Stimulated activated naive CD4-positive, alpha-beta T cell treated with Interleukin-2 at 50 U/mL for 16 hours (primary cell): ENCODE results near the gene GAB2.

ENCODE experiments used
- DNase-seq: peaks from one replicate; lab custom pipeline; 2025; lab: John Stamatoyannopoulos, UW

GAB2 gene

GRCh38 chr11:78220218-78221157, 197.1 kb downstream of the GAB2 start:
- DNase-seq: no peak

- no peak for DNase-seq
These were observed 198.0 kb downstream of the GAB2 start for GRCh38 chr11:78219493-78220217.

GRCh38 chr11:78218707-78219492, 198.7 kb downstream of the GAB2 start:
- DNase-seq: no peak

- DNase-seq: no peak
These were observed 199.7 kb downstream of the GAB2 start for GRCh38 chr11:78217650-78218541.

GRCh38 chr11:78216571-78217287, 200.9 kb downstream of the GAB2 start:
- no peak for DNase-seq

- DNase-seq: no peak
These were observed 201.6 kb downstream of the GAB2 start for GRCh38 chr11:78216021-78216420.

GRCh38 chr11:78214331-78215194, 203.1 kb downstream of the GAB2 start:
- no peak for DNase-seq

- DNase-seq: no peak
These were observed 203.9 kb downstream of the GAB2 start for GRCh38 chr11:78213526-78214330.

- DNase-seq: no peak
These were observed 204.8 kb downstream of the GAB2 start for GRCh38 chr11:78212586-78213371.

GRCh38 chr11:78211565-78211964, 206.1 kb downstream of the GAB2 start:
- no peak for DNase-seq

GRCh38 chr11:78210000-78210608, 207.5 kb downstream of the GAB2 start:
- no peak for DNase-seq

- DNase-seq: no peak
These were observed 208.1 kb downstream of the GAB2 start for GRCh38 chr11:78209478-78209877.

- no peak for DNase-seq
These were observed 209.1 kb downstream of the GAB2 start for GRCh38 chr11:78208257-78209165.

- DNase-seq: no peak
These were observed 209.9 kb downstream of the GAB2 start for GRCh38 chr11:78207532-78208256.

GRCh38 chr11:78205691-78206090, 211.9 kb downstream of the GAB2 start:
- no peak for DNase-seq

GRCh38 chr11:78205256-78205655, 212.4 kb downstream of the GAB2 start:
- DNase-seq: no peak
